Activated CD8-positive, alpha-beta memory T cell treated with anti-CD3 and anti-CD28 coated beads, Interleukin-2, amount 10 ng/mL, durations not matched to agents 7 days and 5 days (primary cell): ENCODE measurements around the gene KRTAP2-2. TPM values are rescaled to one million over a fixed set of nuclear protein-coding genes. Genes with fewer than 3 reads are reported as not detected.

ENCODE experiments used
- ATAC-seq: fragments of 150-1000 bp; cut with Tn5 transposase; one replicate; pipeline ENCODE4 v1.10.0; 2021; ENCODE audit warnings: moderate library complexity
- CTCF ChIA-PET: fragments of 350-600 bp; sonication (Branson Sonifier 250); formaldehyde crosslinking; loops from one replicate; lab custom pipeline; 2021; ENCODE audit warnings: antibody characterized with exemption; lab: Charles Lee
- DNase-seq: peaks from one replicate; pipeline ENCODE4 v3.0.0-alpha.2; 2020
- H3K27ac Mint-ChIP-seq: one replicate; pipeline ENCODE4 v1.8.0; 2021; ENCODE audit warnings: mild to moderate bottlenecking, mixed read lengths
- H3K27me3 Mint-ChIP-seq: one replicate; pipeline ENCODE4 v1.8.0; 2021; ENCODE audit warnings: mixed read lengths
- H3K36me3 Mint-ChIP-seq: one replicate; pipeline ENCODE4 v1.8.0; 2021; ENCODE audit warnings: mild to moderate bottlenecking, mixed read lengths
- H3K4me1 Mint-ChIP-seq: one replicate; pipeline ENCODE4 v1.8.0; 2021; ENCODE audit warnings: mixed read lengths
- H3K4me3 Mint-ChIP-seq: one replicate; pipeline ENCODE4 v1.8.0; 2021; ENCODE audit warnings: mild to moderate bottlenecking, moderate library complexity, mixed read lengths
- H3K9me3 Mint-ChIP-seq: one replicate; pipeline ENCODE4 v1.8.0; 2022; ENCODE audit warnings: low read depth, mixed read lengths
- total RNA-seq, 2 experiments: library from RNA; stranded (reverse); gene quantifications; one replicate each; pipeline ENCODE4 v1.2.3, GENCODE V29; 2021

The KRTAP2-2 gene
- total RNA-seq, 2 experiments from 2014 or later = not detected

GRCh38 chr17:41026715-41027471 lies 28.1 kb downstream of the KRTAP2-2 start, which contains the start of gene KRTAP1-5:
KRTAP1-5 (minus strand) TSS chr17:41027208; CDS start chr17:41027155, 53 bp downstream.
- H3K36me3 Mint-ChIP-seq = no peaks in the 10 kb centered on the region
- CTCF ChIA-PET = no interaction called here
- ATAC-seq (no peak), DNase-seq (no peak)
- H3K27ac Mint-ChIP-seq = no peak within 1 kb of the TSS
- H3K27me3 Mint-ChIP-seq = peaks cover 49% of the 10 kb centered on the region
- no peaks in the 10 kb centered on the region for H3K9me3 Mint-ChIP-seq
- H3K4me1 Mint-ChIP-seq = no peaks in the 10 kb centered on the region
- H3K4me3 Mint-ChIP-seq = no peak within 1 kb of the TSS

GRCh38 chr17:41024697-41025096 lies 30.3 kb downstream of the KRTAP2-2 start:
- CTCF ChIA-PET = no interaction called here
- H3K9me3 Mint-ChIP-seq = no peaks in the 10 kb centered on the region
- no peaks in the 10 kb centered on the region for H3K36me3 Mint-ChIP-seq
- H3K27ac Mint-ChIP-seq = no peak overlapping the region
- ATAC-seq (no peak), DNase-seq (no peak)
- no peaks in the 10 kb centered on the region for H3K4me1 Mint-ChIP-seq
- peaks cover 37% of the 10 kb centered on the region for H3K27me3 Mint-ChIP-seq
- H3K4me3 Mint-ChIP-seq = no peak overlapping the region

DNA sequence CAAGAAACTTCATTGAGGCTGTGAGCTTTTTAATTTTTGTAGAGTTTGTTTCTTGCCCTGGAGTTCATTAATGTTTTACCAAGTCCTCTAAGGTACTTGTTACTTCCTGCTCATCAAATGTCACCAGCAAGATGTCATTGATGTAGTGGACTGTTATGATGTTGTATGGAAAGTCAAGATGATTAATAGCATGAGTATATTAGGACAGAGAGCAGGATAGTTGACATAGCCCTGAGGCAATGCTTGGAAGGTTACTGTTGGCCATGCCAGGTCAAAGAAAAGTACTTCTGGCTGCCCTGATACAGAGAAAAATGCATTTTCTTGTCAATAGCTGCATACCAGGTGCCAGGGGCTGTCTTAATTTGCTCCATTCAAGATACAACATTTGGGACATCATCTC lies 34.7 kb downstream of the KRTAP2-2 start:
- H3K9me3 Mint-ChIP-seq = no peaks in the 10 kb centered on the region
- DNase-seq = no peak
- H3K4me1 Mint-ChIP-seq = no peaks in the 10 kb centered on the region
- peaks cover 17% of the 10 kb centered on the region for H3K27me3 Mint-ChIP-seq
- no peaks in the 10 kb centered on the region for H3K36me3 Mint-ChIP-seq
- H3K27ac Mint-ChIP-seq = no peak overlapping the region
- CTCF ChIA-PET = no interaction called here
- ATAC-seq = no peak
- H3K4me3 Mint-ChIP-seq = no peak overlapping the region

GRCh38 chr17:41019415-41019814 lies 35.6 kb downstream of the KRTAP2-2 start:
- CTCF ChIA-PET = interaction anchor here (0.7 kb wide), 1 partner anchor 45 kb away, joined by 3 read pairs; no protein-coding TSS in a partner anchor
- DNase-seq (no peak), ATAC-seq (no peak)
- Mint-ChIP-seq H3K4me1 (no peaks in the 10 kb centered on the region), H3K36me3 (no peaks in the 10 kb centered on the region), H3K27ac (no peak overlapping the region), H3K4me3 (no peak overlapping the region), H3K27me3 (peaks cover 15% of the 10 kb centered on the region), H3K9me3 (no peaks in the 10 kb centered on the region)

- no peaks in the 10 kb centered on the region for H3K4me1 Mint-ChIP-seq
- peaks cover 13% of the 10 kb centered on the region for H3K27me3 Mint-ChIP-seq
- no peak overlapping the region for H3K4me3 Mint-ChIP-seq
- H3K9me3 Mint-ChIP-seq = no peaks in the 10 kb centered on the region
- no peak for DNase-seq
- H3K36me3 Mint-ChIP-seq = no peaks in the 10 kb centered on the region
- H3K27ac Mint-ChIP-seq = no peak overlapping the region
- CTCF ChIA-PET = no interaction called here
- ATAC-seq = no peak
These were observed 36.5 kb downstream of the KRTAP2-2 start for GRCh38 chr17:41018541-41018940.

DNA sequence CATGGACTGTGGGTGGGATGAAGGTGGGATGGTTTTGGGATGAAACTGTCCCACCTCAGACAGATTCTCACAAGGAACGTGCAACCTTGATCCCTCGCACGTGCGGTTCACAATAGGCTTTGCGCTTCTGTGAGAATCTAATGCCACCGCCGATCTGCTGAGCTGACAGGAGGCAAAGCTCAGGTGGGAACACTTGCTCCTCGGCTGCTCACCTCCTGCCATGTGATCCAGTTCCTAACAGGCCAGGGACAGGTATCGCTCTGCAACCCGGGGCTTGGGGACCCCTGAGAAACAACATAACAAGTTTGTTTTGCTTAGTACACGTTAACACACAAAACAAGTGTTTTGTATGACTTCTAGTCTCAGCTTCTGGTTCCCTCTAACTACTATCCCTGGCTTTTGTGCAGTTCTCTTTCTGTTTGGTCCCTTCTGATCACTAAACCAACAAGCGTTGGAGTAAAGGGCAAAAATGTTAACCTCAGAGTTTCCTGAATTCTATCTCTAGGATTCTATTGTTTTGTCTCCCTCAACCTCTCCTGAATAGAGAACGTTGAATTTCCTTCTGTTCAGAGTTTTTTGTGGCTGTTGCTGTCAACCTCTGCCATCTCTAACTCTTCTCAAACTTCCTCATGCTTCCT lies 38.3 kb downstream of the KRTAP2-2 start:
- ATAC-seq (no peak), DNase-seq (no peak)
- CTCF ChIA-PET = no interaction called here
- no peaks in the 10 kb centered on the region for H3K4me1 Mint-ChIP-seq
- no peaks in the 10 kb centered on the region for H3K9me3 Mint-ChIP-seq
- H3K27me3 Mint-ChIP-seq = peaks cover 14% of the 10 kb centered on the region
- no peak overlapping the region for H3K27ac Mint-ChIP-seq
- H3K4me3 Mint-ChIP-seq = no peak overlapping the region
- H3K36me3 Mint-ChIP-seq = no peaks in the 10 kb centered on the region

- no peak overlapping the region for H3K27ac Mint-ChIP-seq
- H3K27me3 Mint-ChIP-seq = peaks cover 17% of the 10 kb centered on the region
- H3K9me3 Mint-ChIP-seq = no peaks in the 10 kb centered on the region
- ATAC-seq (no peak), DNase-seq (no peak)
- CTCF ChIA-PET = no interaction called here
- no peaks in the 10 kb centered on the region for H3K4me1 Mint-ChIP-seq
- H3K4me3 Mint-ChIP-seq = no peak overlapping the region
- no peaks in the 10 kb centered on the region for H3K36me3 Mint-ChIP-seq
These were observed 39.6 kb downstream of the KRTAP2-2 start for GRCh38 chr17:41015454-41015853.

GRCh38 chr17:41013606-41014005 lies 41.4 kb downstream of the KRTAP2-2 start:
- H3K27ac Mint-ChIP-seq = no peak overlapping the region
- no peaks in the 10 kb centered on the region for H3K4me1 Mint-ChIP-seq
- DNase-seq (no peak), ATAC-seq (no peak)
- no peak overlapping the region for H3K4me3 Mint-ChIP-seq
- CTCF ChIA-PET = interaction anchor here (0.9 kb wide), 1 partner anchor 13 kb away, joined by 3 read pairs; no protein-coding TSS in a partner anchor
- H3K9me3 Mint-ChIP-seq = no peaks in the 10 kb centered on the region
- no peaks in the 10 kb centered on the region for H3K36me3 Mint-ChIP-seq
- H3K27me3 Mint-ChIP-seq = peaks cover 23% of the 10 kb centered on the region

DNA sequence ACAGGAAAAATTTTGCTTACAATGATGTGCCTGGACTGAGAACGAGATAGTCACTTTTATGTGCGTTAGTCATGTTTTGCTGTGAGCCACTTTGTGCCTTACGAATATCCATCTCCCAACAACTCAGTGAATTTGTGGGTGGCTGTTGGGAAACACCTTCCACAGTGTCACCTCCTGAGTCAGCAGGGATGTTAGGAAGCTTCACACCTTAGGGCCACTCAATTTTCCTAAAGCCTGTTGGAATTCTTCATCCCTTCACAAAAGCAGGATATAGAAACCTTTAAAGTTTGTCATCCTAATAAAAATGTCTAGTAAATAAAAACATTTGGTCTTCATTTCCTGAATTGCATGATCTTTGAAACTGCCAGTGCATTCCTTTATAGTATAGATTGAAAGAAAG lies 41.8 kb downstream of the KRTAP2-2 start:
- peaks cover 25% of the 10 kb centered on the region for H3K27me3 Mint-ChIP-seq

GRCh38 chr17:41012326-41013120 lies 42.5 kb downstream of the KRTAP2-2 start:
- peaks cover 25% of the 10 kb centered on the region for H3K27me3 Mint-ChIP-seq
- H3K27ac Mint-ChIP-seq = no peak overlapping the region
- H3K4me3 Mint-ChIP-seq = no peak overlapping the region
- H3K4me1 Mint-ChIP-seq = no peaks in the 10 kb centered on the region
- H3K36me3 Mint-ChIP-seq = no peaks in the 10 kb centered on the region
- H3K9me3 Mint-ChIP-seq = no peaks in the 10 kb centered on the region
- CTCF ChIA-PET = no interaction called here
- ATAC-seq = no peak
- no peak for DNase-seq

More for the DNA sequence above, 41.8 kb downstream of the KRTAP2-2 start:
- H3K36me3 Mint-ChIP-seq = no peaks in the 10 kb centered on the region
- no peaks in the 10 kb centered on the region for H3K4me1 Mint-ChIP-seq
- H3K27ac Mint-ChIP-seq = no peak overlapping the region
- no peaks in the 10 kb centered on the region for H3K9me3 Mint-ChIP-seq
- H3K4me3 Mint-ChIP-seq = no peak overlapping the region
- ATAC-seq = no peak
- CTCF ChIA-PET = no interaction called here
- no peak for DNase-seq

- no peaks in the 10 kb centered on the region for H3K36me3 Mint-ChIP-seq
- H3K9me3 Mint-ChIP-seq = no peaks in the 10 kb centered on the region
- H3K4me1 Mint-ChIP-seq = no peaks in the 10 kb centered on the region
- no peak for DNase-seq
- peaks cover 18% of the 10 kb centered on the region for H3K27me3 Mint-ChIP-seq
- CTCF ChIA-PET = no interaction called here
- no peak overlapping the region for H3K4me3 Mint-ChIP-seq
- H3K27ac Mint-ChIP-seq = no peak overlapping the region
- ATAC-seq = no peak
These were observed 44.6 kb downstream of the KRTAP2-2 start for GRCh38 chr17:41010441-41010840.

DNA sequence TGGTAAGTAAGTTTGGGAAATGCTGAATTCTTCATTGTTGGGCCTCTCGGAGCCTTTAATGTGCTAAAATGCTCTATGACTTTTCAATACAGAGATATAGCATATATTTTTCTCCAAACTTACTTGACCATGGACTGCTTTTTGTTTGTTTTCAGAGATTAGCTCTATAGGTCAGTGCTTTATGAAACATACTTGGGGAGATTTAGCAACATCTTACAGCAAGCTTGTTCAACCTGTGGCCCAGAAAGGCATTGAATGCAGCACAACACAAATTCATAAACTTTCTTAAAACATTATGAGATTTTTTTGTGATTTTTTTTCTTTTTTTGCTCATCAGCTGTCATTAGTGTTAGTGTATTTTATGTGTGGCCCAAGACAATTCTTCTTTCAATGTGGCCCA lies 45.1 kb downstream of the KRTAP2-2 start:
- Mint-ChIP-seq H3K9me3 (no peaks in the 10 kb centered on the region), H3K36me3 (no peaks in the 10 kb centered on the region), H3K27ac (no peak overlapping the region), H3K27me3 (peaks cover 16% of the 10 kb centered on the region), H3K4me1 (no peaks in the 10 kb centered on the region), H3K4me3 (no peak overlapping the region)
- DNase-seq (no peak), ATAC-seq (no peak)
- CTCF ChIA-PET = no interaction called here

DNA sequence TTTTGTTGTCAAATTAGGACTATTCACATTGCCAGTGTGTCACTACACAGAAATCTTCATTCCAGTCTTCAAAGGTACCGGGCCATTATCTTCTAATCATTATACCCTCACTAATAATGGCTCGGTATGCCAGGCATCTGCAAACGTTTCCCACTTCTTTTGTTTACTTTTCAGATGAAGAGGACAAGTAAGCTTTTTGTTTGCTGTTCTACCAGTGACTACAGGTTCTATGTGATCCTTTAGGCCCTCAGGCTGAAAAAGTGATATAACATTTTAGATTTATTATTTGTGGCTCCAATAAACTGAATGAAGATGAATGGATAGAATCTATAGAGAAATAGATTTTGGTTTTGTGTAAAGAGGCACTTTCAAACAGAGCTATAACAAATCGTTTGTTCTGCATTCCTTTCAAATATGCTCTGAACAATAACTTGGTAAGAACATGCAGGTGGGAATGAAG lies 45.7 kb downstream of the KRTAP2-2 start:
- CTCF ChIA-PET = no interaction called here
- no peaks in the 10 kb centered on the region for H3K4me1 Mint-ChIP-seq
- DNase-seq = no peak

More for the DNA sequence above, 45.7 kb downstream of the KRTAP2-2 start:
- no peaks in the 10 kb centered on the region for H3K36me3 Mint-ChIP-seq
- H3K4me3 Mint-ChIP-seq = no peak overlapping the region
- H3K27me3 Mint-ChIP-seq = peaks cover 19% of the 10 kb centered on the region
- H3K27ac Mint-ChIP-seq = no peak overlapping the region
- no peak for ATAC-seq
- H3K9me3 Mint-ChIP-seq = no peaks in the 10 kb centered on the region
